ENCODE measurements around the gene COL19A1. TPM values are rescaled to one million over a fixed set of nuclear protein-coding genes. Genes with fewer than 3 reads are reported as not detected.
"Not testable (repeated sequence)": the region's sequence is repeated elsewhere in the genome, so short reads cannot be mapped to it uniquely, and the experiment has no call there.

The COL19A1 gene
- polyA plus RNA-seq, 4 donors = 0.09 to 5.2 TPM; not detected in 2

- Histone ChIP-seq H3K4me3 (ENCODE audit: low read depth in 1 of 3, low read length in 3 of 3) (no peak overlapping the region), H3K36me3 (ENCODE audit: control insufficient read depth in 3 of 3, insufficient read depth in 2 of 3, low read depth in 1 of 3, low read length in 3 of 3) (no peaks in the 10 kb centered on the region), H3K27me3 (ENCODE audit: control insufficient read depth in 3 of 3, insufficient read depth in 3 of 3, low read length in 3 of 3) (no peaks in the 10 kb centered on the region), H3K27ac (ENCODE audit: low read depth in 1 of 3, low read length in 2 of 3) (no peak overlapping the region), H3K4me1 (ENCODE audit: control insufficient read depth in 3 of 3, insufficient read depth in 2 of 3, low read depth in 1 of 3, low read length in 2 of 3) (no peaks in the 10 kb centered on the region), H3K9me3 (ENCODE audit: control insufficient read depth in 2 of 2, insufficient read depth in 1 of 2, low read depth in 1 of 2, low read length in 1 of 2) (peaks cover 0 to 9% of the 10 kb centered on the region in 2 donors)
- FAIRE-seq (no peak), DNase-seq (no peak)
These were observed 141.8 kb downstream of the COL19A1 start for GRCh38 chr6:70008189-70008588.

- H3K27me3 ChIP-seq (ENCODE audit: control insufficient read depth in 3 of 3, insufficient read depth in 3 of 3, low read length in 3 of 3); H3K36me3 ChIP-seq (ENCODE audit: control insufficient read depth in 3 of 3, insufficient read depth in 2 of 3, low read depth in 1 of 3, low read length in 3 of 3); H3K4me3 ChIP-seq (ENCODE audit: low read depth in 1 of 3, low read length in 3 of 3); H3K9me3 ChIP-seq (ENCODE audit: control insufficient read depth in 2 of 2, insufficient read depth in 1 of 2, low read depth in 1 of 2, low read length in 1 of 2); H3K4me1 ChIP-seq (ENCODE audit: control insufficient read depth in 3 of 3, insufficient read depth in 2 of 3, low read depth in 1 of 3, low read length in 2 of 3); FAIRE-seq; DNase-seq; H3K27ac ChIP-seq (ENCODE audit: low read depth in 1 of 3, low read length in 2 of 3): not testable (repeated sequence)
- WGBS, 3 donors = 93 to 97% (median 94%) methylated on average over 21 to 28 of the region's 28 CpGs
These were observed 144.0 kb downstream of the COL19A1 start for GRCh38 chr6:70010339-70010738.

- not testable (repeated sequence) for H3K27ac ChIP-seq (ENCODE audit: low read depth in 1 of 3, low read length in 2 of 3); H3K36me3 ChIP-seq (ENCODE audit: control insufficient read depth in 3 of 3, insufficient read depth in 2 of 3, low read depth in 1 of 3, low read length in 3 of 3); H3K4me1 ChIP-seq (ENCODE audit: control insufficient read depth in 3 of 3, insufficient read depth in 2 of 3, low read depth in 1 of 3, low read length in 2 of 3); H3K27me3 ChIP-seq (ENCODE audit: control insufficient read depth in 3 of 3, insufficient read depth in 3 of 3, low read length in 3 of 3); FAIRE-seq; DNase-seq; H3K9me3 ChIP-seq (ENCODE audit: control insufficient read depth in 2 of 2, insufficient read depth in 1 of 2, low read depth in 1 of 2, low read length in 1 of 2); H3K4me3 ChIP-seq (ENCODE audit: low read depth in 1 of 3, low read length in 3 of 3)
- 78 to 91% (median 84%) methylated on average over 10 of the region's 10 CpGs for WGBS, 3 donors
These were observed 156.8 kb downstream of the COL19A1 start for GRCh38 chr6:70023201-70023600.

DNA sequence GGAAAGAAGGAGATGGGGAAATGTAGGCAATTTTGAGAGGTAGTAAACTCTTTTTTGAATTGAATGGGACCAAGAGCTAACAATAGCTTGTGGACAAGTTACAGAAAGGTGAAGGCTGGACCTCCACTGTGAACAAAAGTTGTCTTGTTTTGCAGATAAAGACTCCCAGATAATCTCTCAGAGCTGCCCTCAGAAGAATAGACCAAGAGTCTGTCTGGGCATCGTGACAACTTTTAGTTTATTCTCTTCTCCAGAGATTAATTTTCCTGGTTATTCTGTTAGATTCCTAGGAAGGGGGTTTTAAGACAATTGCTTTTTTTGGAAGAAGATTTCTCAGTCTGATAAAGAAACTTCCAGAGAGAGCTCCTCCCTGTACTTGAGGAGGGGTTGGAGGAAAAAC, 161.9 kb downstream of the COL19A1 start:
- no peak overlapping the region for H3K27ac ChIP-seq (ENCODE audit: low read depth in 1 of 3, low read length in 2 of 3)
- DNase-seq (no peak), FAIRE-seq (no peak)
- H3K4me3 ChIP-seq (ENCODE audit: low read depth in 1 of 3, low read length in 3 of 3) = no peak overlapping the region
- H3K4me1 ChIP-seq (ENCODE audit: control insufficient read depth in 3 of 3, insufficient read depth in 2 of 3, low read depth in 1 of 3, low read length in 2 of 3) = no peaks in the 10 kb centered on the region
- 42 to 51% (median 50%) methylated on average over 1 of the region's 1 CpG for WGBS, 3 donors
- H3K27me3 ChIP-seq (ENCODE audit: control insufficient read depth in 3 of 3, insufficient read depth in 3 of 3, low read length in 3 of 3) = no peaks in the 10 kb centered on the region
- H3K9me3 ChIP-seq (ENCODE audit: control insufficient read depth in 2 of 2, insufficient read depth in 1 of 2, low read depth in 1 of 2, low read length in 1 of 2) = no peaks in the 10 kb centered on the region
- H3K36me3 ChIP-seq (ENCODE audit: control insufficient read depth in 3 of 3, insufficient read depth in 2 of 3, low read depth in 1 of 3, low read length in 3 of 3) = no peaks in the 10 kb centered on the region

- no peak for FAIRE-seq
- Histone ChIP-seq H3K27ac (ENCODE audit: low read depth in 1 of 3, low read length in 2 of 3) (no peak overlapping the region), H3K27me3 (ENCODE audit: control insufficient read depth in 3 of 3, insufficient read depth in 3 of 3, low read length in 3 of 3) (no peaks in the 10 kb centered on the region), H3K9me3 (ENCODE audit: control insufficient read depth in 2 of 2, insufficient read depth in 1 of 2, low read depth in 1 of 2, low read length in 1 of 2) (no peaks in the 10 kb centered on the region), H3K4me1 (ENCODE audit: control insufficient read depth in 3 of 3, insufficient read depth in 2 of 3, low read depth in 1 of 3, low read length in 2 of 3) (no peaks in the 10 kb centered on the region), H3K4me3 (ENCODE audit: low read depth in 1 of 3, low read length in 3 of 3) (no peak overlapping the region), H3K36me3 (ENCODE audit: control insufficient read depth in 3 of 3, insufficient read depth in 2 of 3, low read depth in 1 of 3, low read length in 3 of 3) (no peaks in the 10 kb centered on the region)
- no peak for DNase-seq
These were observed 162.6 kb downstream of the COL19A1 start for GRCh38 chr6:70028926-70029325.

DNA sequence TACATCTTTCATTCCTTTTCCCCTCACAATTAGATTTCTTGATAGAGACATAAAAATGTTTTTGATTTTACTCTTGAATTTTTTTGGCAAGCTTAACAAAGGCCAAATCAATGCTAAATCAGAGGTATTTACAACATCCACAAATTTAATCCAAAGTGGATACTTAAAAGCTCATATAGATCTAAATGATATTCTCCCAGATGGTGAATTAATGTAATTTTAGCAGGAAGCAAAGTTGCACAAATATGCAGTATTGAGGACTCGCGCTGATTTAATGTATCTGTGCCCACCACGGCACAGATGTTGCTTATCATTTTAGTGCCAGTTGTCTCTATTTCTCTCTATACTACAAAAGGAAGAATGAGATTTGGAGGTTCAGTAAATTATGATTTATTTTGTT, 167.4 kb downstream of the COL19A1 start:
- no peaks in the 10 kb centered on the region for H3K4me1 ChIP-seq (ENCODE audit: control insufficient read depth in 3 of 3, insufficient read depth in 2 of 3, low read depth in 1 of 3, low read length in 2 of 3)
- no peaks in the 10 kb centered on the region for H3K9me3 ChIP-seq (ENCODE audit: control insufficient read depth in 2 of 2, insufficient read depth in 1 of 2, low read depth in 1 of 2, low read length in 1 of 2)

DNA sequence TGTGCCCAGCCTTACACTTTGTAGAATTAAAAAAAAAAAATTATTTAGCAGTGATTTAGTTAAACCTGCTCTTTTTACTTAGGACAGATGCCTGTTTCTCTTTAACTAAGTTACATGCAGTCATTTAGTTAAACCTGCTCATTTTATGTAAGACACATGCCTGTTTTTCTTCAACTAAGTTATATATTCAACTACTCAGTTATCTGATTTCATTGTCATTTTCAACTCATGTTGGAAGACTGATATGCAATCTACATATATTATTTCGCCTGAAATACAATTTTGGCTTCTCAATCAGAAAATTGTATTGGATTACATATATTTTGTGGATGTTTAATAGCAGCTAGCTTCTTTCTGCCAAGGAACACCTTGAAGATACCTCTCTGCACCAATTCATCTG, 171.1 kb downstream of the COL19A1 start:
- no peak overlapping the region for H3K4me3 ChIP-seq (ENCODE audit: low read depth in 1 of 3, low read length in 3 of 3)
- no peak for FAIRE-seq
- H3K4me1 ChIP-seq (ENCODE audit: control insufficient read depth in 3 of 3, insufficient read depth in 2 of 3, low read depth in 1 of 3, low read length in 2 of 3) = no peaks in the 10 kb centered on the region
- H3K27me3 ChIP-seq (ENCODE audit: control insufficient read depth in 3 of 3, insufficient read depth in 3 of 3, low read length in 3 of 3) = no peaks in the 10 kb centered on the region
- WGBS, 3 donors = 54 to 71% (median 60%) methylated on average over 1 of the region's 1 CpG
- no peak for DNase-seq
- H3K27ac ChIP-seq (ENCODE audit: low read depth in 1 of 3, low read length in 2 of 3) = no peak overlapping the region
- no peaks in the 10 kb centered on the region for H3K36me3 ChIP-seq (ENCODE audit: control insufficient read depth in 3 of 3, insufficient read depth in 2 of 3, low read depth in 1 of 3, low read length in 3 of 3)
- no peaks in the 10 kb centered on the region for H3K9me3 ChIP-seq (ENCODE audit: control insufficient read depth in 2 of 2, insufficient read depth in 1 of 2, low read depth in 1 of 2, low read length in 1 of 2)

More for the DNA sequence above, 167.4 kb downstream of the COL19A1 start:
- no peak for FAIRE-seq
- Histone ChIP-seq H3K27ac (ENCODE audit: low read depth in 1 of 3, low read length in 2 of 3) (no peak overlapping the region), H3K4me3 (ENCODE audit: low read depth in 1 of 3, low read length in 3 of 3) (no peak overlapping the region), H3K36me3 (ENCODE audit: control insufficient read depth in 3 of 3, insufficient read depth in 2 of 3, low read depth in 1 of 3, low read length in 3 of 3) (no peaks in the 10 kb centered on the region), H3K27me3 (ENCODE audit: control insufficient read depth in 3 of 3, insufficient read depth in 3 of 3, low read length in 3 of 3) (no peaks in the 10 kb centered on the region)
- no peak for DNase-seq
- 91 to 92% (median 92%) methylated on average over 3 of the region's 3 CpGs for WGBS, 3 donors

- WGBS, 3 donors = 60 to 70% (median 70%) methylated on average over 2 of the region's 2 CpGs
- FAIRE-seq = no peak
- Histone ChIP-seq H3K9me3 (ENCODE audit: control insufficient read depth in 2 of 2, insufficient read depth in 1 of 2, low read depth in 1 of 2, low read length in 1 of 2) (peaks cover 0 to 5% of the 10 kb centered on the region in 2 donors), H3K27ac (ENCODE audit: low read depth in 1 of 3, low read length in 2 of 3) (no peak overlapping the region), H3K27me3 (ENCODE audit: control insufficient read depth in 3 of 3, insufficient read depth in 3 of 3, low read length in 3 of 3) (no peaks in the 10 kb centered on the region), H3K4me1 (ENCODE audit: control insufficient read depth in 3 of 3, insufficient read depth in 2 of 3, low read depth in 1 of 3, low read length in 2 of 3) (no peaks in the 10 kb centered on the region), H3K4me3 (ENCODE audit: low read depth in 1 of 3, low read length in 3 of 3) (no peak overlapping the region), H3K36me3 (ENCODE audit: control insufficient read depth in 3 of 3, insufficient read depth in 2 of 3, low read depth in 1 of 3, low read length in 3 of 3) (no peaks in the 10 kb centered on the region)
- no peak for DNase-seq
These were observed 174.4 kb downstream of the COL19A1 start for GRCh38 chr6:70040766-70041165.

- FAIRE-seq (no peak), DNase-seq (no peak)
- H3K27me3 ChIP-seq (ENCODE audit: control insufficient read depth in 3 of 3, insufficient read depth in 3 of 3, low read length in 3 of 3) = no peaks in the 10 kb centered on the region
- H3K36me3 ChIP-seq (ENCODE audit: control insufficient read depth in 3 of 3, insufficient read depth in 2 of 3, low read depth in 1 of 3, low read length in 3 of 3) = no peaks in the 10 kb centered on the region
- H3K27ac ChIP-seq (ENCODE audit: low read depth in 1 of 3, low read length in 2 of 3) = no peak overlapping the region
- H3K9me3 ChIP-seq (ENCODE audit: control insufficient read depth in 2 of 2, insufficient read depth in 1 of 2, low read depth in 1 of 2, low read length in 1 of 2) = peaks cover 0 to 5% of the 10 kb centered on the region in 2 donors
- no peaks in the 10 kb centered on the region for H3K4me1 ChIP-seq (ENCODE audit: control insufficient read depth in 3 of 3, insufficient read depth in 2 of 3, low read depth in 1 of 3, low read length in 2 of 3)
- H3K4me3 ChIP-seq (ENCODE audit: low read depth in 1 of 3, low read length in 3 of 3) = no peak overlapping the region
- 56 to 68% (median 64%) methylated on average over 1 of the region's 1 CpG for WGBS, 3 donors
These were observed 175.1 kb downstream of the COL19A1 start for GRCh38 chr6:70041411-70041810.
